ENCODE results near the gene EXOSC10. TPM values are rescaled to one million over a fixed set of nuclear protein-coding genes. Genes with fewer than 3 reads are reported as not detected.
"Not testable (repeated sequence)": the region's sequence is repeated elsewhere in the genome, so short reads cannot be mapped to it uniquely, and the experiment has no call there.

Gene EXOSC10
- polyA plus RNA-seq, 6 donors from 2014 or later: 23.4 to 55.2 (median 41.4) TPM

DNA sequence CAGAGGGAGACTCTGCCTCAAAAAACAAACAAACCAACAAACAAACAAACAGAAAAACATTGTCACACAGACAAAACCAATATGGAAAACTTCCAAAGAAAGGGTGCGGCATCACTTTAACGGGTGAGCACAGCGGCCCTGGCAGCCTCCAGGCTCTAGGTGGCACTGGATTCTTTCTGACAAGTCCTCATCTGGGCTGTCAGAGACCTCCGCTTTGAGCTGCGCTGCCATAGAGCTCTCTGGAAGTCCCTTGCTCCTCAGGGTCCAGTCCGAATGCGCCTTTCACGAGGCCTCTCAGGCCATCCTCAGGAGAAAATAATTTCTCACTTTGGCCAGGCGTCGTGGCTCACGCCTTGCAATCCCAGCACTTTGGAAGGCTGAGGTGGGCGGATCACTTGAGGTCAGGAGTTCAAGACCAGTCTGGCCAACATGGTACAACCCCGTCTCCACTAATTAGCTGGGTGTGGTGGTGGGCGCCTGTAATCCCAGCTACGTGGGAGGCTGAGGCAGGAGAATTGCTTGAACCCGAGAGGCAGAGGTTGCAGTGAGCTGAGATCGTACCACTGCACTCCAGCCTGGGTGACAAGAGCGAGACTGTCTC is 35.6 kb downstream of the EXOSC10 start:
- not testable (repeated sequence) for DNase-seq; ATAC-seq (ENCODE audit: low read depth in 2 of 2); H3K27me3 Mint-ChIP-seq; H3K9me3 Mint-ChIP-seq
- Mint-ChIP-seq H3K36me3 (peaks cover 4 to 11% of the 10 kb centered on the region in 2 donors), H3K27ac (peak overlapping the region in 1 of 6 donors; percentile 49), H3K4me1 (peaks cover 10 to 19% (median 12%) of the 10 kb centered on the region in 3 donors), H3K4me3 (peak overlapping the region in 1 of 8 donors; percentile 87)

- peak overlapping the region in 3 of 8 donors; percentile 9 to 87 (median 42) for H3K4me3 Mint-ChIP-seq
- H3K27me3 Mint-ChIP-seq: no peaks in the 10 kb centered on the region
- peak overlapping the region in 2 of 6 donors; percentile 13 to 22 for H3K27ac Mint-ChIP-seq
- peaks cover 0 to 11% of the 10 kb centered on the region in 2 donors for H3K36me3 Mint-ChIP-seq
- ATAC-seq (ENCODE audit: low read depth in 2 of 2) (no peak), DNase-seq (no peak)
- H3K9me3 Mint-ChIP-seq: no peaks in the 10 kb centered on the region
- peaks cover 14 to 23% (median 15%) of the 10 kb centered on the region in 3 donors for H3K4me1 Mint-ChIP-seq
Observed at GRCh38 chr1:11062965-11063401, 36.7 kb downstream of the EXOSC10 start.

DNA sequence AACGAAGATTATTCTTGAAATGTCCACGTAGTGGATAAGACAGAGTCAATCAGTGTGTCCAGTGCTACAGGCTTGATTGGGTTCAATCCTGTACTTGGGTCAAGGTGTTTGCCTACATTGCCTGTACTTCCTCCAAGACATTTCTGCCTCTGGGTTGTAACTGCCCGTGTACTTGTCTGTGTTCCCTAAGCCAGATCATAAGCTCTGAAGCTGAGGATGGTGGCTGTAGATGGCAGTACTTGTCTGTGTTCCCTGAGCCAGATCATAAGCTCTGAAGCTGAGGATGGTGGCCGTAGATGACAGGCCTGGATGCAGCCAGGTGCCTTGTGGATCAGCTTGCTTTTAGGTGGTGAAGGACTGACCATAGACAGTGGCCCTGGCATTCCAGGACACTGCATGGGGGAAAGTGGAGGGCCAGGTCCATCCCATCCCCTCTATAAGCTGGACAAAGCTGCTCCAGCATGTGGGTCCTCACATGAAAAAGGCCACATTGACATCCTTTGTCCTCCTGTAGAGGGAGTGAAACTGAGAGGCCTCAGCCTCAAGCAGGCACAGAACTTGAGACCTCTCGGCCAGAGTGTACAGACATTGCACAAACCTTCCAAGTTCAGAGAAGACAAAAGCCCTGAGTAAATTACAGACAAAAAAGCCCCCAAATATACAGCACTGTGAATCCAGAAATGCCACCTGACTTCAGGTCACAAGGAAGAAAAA is 37.9 kb downstream of the EXOSC10 start:
- DNase-seq (no peak), ATAC-seq (ENCODE audit: low read depth in 2 of 2) (no peak)
- H3K4me1 Mint-ChIP-seq: peaks cover 14 to 29% (median 15%) of the 10 kb centered on the region in 3 donors
- no peaks in the 10 kb centered on the region for H3K9me3 Mint-ChIP-seq
- peak overlapping the region in 5 of 8 donors; percentile 42 to 92 (median 70) for H3K4me3 Mint-ChIP-seq
- peak overlapping the region in 2 of 6 donors; percentile 14 to 70 for H3K27ac Mint-ChIP-seq
- peaks cover 0 to 10% of the 10 kb centered on the region in 2 donors for H3K36me3 Mint-ChIP-seq
- no peaks in the 10 kb centered on the region for H3K27me3 Mint-ChIP-seq

GRCh38 chr1:11059968-11060830 is 39.5 kb downstream of the EXOSC10 start, which contains the start of gene SRM:
Gene SRM (minus strand): TSS chr1:11060018. CDS start chr1:11059943, 75 bp downstream.
- peaks cover 14 to 29% (median 15%) of the 10 kb centered on the region in 3 donors for H3K4me1 Mint-ChIP-seq
- no peaks in the 10 kb centered on the region for H3K27me3 Mint-ChIP-seq
- ATAC-seq (ENCODE audit: low read depth in 2 of 2) (peak; percentile 94 to 95), DNase-seq (peak; percentile 94)
- no peaks in the 10 kb centered on the region for H3K9me3 Mint-ChIP-seq
- H3K27ac Mint-ChIP-seq: peak within 1 kb of the TSS in 5 of 6 donors; percentile 55 to 92 (median 83)
- H3K4me3 Mint-ChIP-seq: peak within 1 kb of the TSS; percentile 85 to 96 (median 92)
- H3K36me3 Mint-ChIP-seq: peaks cover 0 to 3% of the 10 kb centered on the region in 2 donors

- H3K4me3 Mint-ChIP-seq: peak overlapping the region; percentile 85 to 94 (median 90)
- H3K27me3 Mint-ChIP-seq: no peaks in the 10 kb centered on the region
- no peaks in the 10 kb centered on the region for H3K36me3 Mint-ChIP-seq
- H3K27ac Mint-ChIP-seq: peak overlapping the region in 4 of 6 donors; percentile 70 to 92 (median 72)
- no peak for DNase-seq
- no peaks in the 10 kb centered on the region for H3K9me3 Mint-ChIP-seq
- H3K4me1 Mint-ChIP-seq: peaks cover 14 to 29% (median 15%) of the 10 kb centered on the region in 3 donors
- ATAC-seq (ENCODE audit: low read depth in 2 of 2): peak; percentile 24 to 25
Observed at GRCh38 chr1:11059155-11059967, 40.3 kb downstream of the EXOSC10 start.

DNA sequence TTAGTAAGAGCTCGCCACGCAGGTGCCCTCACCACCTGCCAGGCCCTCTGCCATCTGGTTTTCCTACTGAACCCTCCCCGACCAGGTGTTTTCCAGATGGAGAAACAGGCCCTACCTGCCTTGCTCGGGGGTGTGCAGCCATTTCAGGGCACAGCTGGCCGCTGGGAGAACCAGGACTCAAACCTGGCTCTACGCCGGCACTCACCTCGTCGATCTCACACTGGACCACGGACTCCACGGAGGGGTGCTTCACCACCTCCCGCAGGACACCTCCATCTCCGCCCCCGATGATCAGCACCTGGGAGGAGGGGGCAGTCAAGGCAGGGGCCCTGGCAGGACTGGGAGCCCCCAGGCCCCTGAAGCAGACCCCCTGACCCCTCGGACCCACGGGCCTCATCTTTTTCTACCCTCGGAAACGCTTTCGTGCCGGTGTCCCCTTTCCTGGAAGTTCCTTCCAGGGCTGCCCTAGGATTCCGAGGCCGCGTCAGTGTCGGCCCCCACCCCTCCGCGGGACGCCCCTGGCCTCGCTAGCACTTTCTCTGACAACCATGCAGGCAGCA is 41.0 kb downstream of the EXOSC10 start:
- Mint-ChIP-seq H3K9me3 (no peaks in the 10 kb centered on the region), H3K27me3 (no peaks in the 10 kb centered on the region), H3K4me3 (peak overlapping the region; percentile 85 to 94 (median 90)), H3K36me3 (no peaks in the 10 kb centered on the region), H3K4me1 (peaks cover 14 to 29% (median 15%) of the 10 kb centered on the region in 3 donors), H3K27ac (peak overlapping the region in 2 of 6 donors; percentile 62 to 75)
- ATAC-seq (ENCODE audit: low read depth in 2 of 2): no peak
- no peak for DNase-seq

DNA sequence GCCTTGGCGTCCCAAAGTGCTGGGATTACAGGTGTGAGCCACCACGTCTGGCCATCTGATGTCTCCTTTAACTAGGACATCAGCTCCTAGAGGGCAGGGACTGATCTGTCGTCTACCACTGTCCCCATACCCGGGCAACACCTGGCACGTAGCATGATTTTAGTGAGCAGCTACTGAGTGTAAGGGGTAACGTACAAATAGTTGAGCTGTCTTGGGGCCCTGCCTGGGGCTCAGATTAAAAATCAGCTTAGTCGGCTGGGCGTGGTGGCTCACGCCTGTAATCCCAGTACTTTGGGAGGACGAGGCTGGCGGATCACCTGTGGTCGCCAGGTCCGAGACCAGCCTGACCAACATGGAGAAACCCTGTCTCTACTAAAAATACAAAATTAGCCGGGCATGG is 41.6 kb downstream of the EXOSC10 start:
- H3K27me3 Mint-ChIP-seq: no peaks in the 10 kb centered on the region
- peaks cover 14 to 29% (median 15%) of the 10 kb centered on the region in 3 donors for H3K4me1 Mint-ChIP-seq
- peak overlapping the region; percentile 35 to 92 (median 64) for H3K4me3 Mint-ChIP-seq
- no peak for DNase-seq
- no peaks in the 10 kb centered on the region for H3K9me3 Mint-ChIP-seq
- peak overlapping the region in 3 of 6 donors; percentile 7 to 38 (median 26) for H3K27ac Mint-ChIP-seq
- ATAC-seq (ENCODE audit: low read depth in 2 of 2): no peak
- no peaks in the 10 kb centered on the region for H3K36me3 Mint-ChIP-seq

GRCh38 chr1:11057477-11057876 is 42.2 kb downstream of the EXOSC10 start:
- no peak for ATAC-seq (ENCODE audit: low read depth in 2 of 2)
- no peak for DNase-seq
- Mint-ChIP-seq H3K27ac (peak overlapping the region in 1 of 6 donors; percentile 87), H3K36me3 (no peaks in the 10 kb centered on the region), H3K4me3 (peak overlapping the region in 4 of 8 donors; percentile 49 to 84 (median 63)), H3K27me3 (no peaks in the 10 kb centered on the region), H3K4me1 (peaks cover 14 to 29% (median 15%) of the 10 kb centered on the region in 3 donors), H3K9me3 (no peaks in the 10 kb centered on the region)

- Mint-ChIP-seq H3K27me3 (no peaks in the 10 kb centered on the region), H3K9me3 (no peaks in the 10 kb centered on the region), H3K36me3 (no peaks in the 10 kb centered on the region), H3K4me1 (peaks cover 14 to 24% (median 19%) of the 10 kb centered on the region in 3 donors), H3K27ac (no peak overlapping the region), H3K4me3 (peak overlapping the region in 1 of 8 donors; percentile 72)
- DNase-seq (no peak), ATAC-seq (ENCODE audit: low read depth in 2 of 2) (no peak)
Observed at GRCh38 chr1:11056504-11056903, 43.2 kb downstream of the EXOSC10 start.

- Mint-ChIP-seq H3K4me1 (peaks cover 10 to 17% (median 16%) of the 10 kb centered on the region in 3 donors), H3K9me3 (no peaks in the 10 kb centered on the region), H3K36me3 (no peaks in the 10 kb centered on the region), H3K27me3 (no peaks in the 10 kb centered on the region), H3K27ac (no peak overlapping the region), H3K4me3 (peak overlapping the region in 1 of 8 donors; percentile 6)
- ATAC-seq (ENCODE audit: low read depth in 2 of 2) (no peak), DNase-seq (no peak)
Observed at GRCh38 chr1:11055676-11056075, 44.0 kb downstream of the EXOSC10 start.

DNA sequence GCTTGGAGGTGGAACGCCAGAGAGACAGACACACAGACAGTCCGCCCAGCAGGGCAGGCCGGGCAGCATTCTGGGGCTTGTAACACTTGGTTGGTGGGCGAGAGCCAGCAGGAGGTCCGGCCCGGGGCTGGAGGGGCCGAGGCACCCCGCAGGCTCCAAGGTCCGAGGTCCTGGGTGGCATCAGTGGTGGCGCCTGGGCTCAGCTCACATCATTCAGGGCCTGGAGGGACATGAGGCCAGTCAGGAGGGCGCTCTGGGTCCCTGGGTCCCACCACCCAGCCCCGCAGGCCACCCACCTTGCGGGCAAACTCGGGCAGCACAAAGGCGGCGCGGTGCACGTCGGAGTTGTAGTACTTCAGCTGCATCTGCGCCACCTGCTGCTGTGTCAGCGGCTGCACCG is 45.0 kb downstream of the EXOSC10 start:
- Mint-ChIP-seq H3K4me3 (peak overlapping the region in 1 of 8 donors; percentile 27), H3K9me3 (no peaks in the 10 kb centered on the region), H3K4me1 (peaks cover 8 to 12% (median 10%) of the 10 kb centered on the region in 3 donors), H3K36me3 (no peaks in the 10 kb centered on the region), H3K27ac (peak overlapping the region in 2 of 6 donors; percentile 56 to 94), H3K27me3 (no peaks in the 10 kb centered on the region)
- no peak for ATAC-seq (ENCODE audit: low read depth in 2 of 2)
- no peak for DNase-seq

DNA sequence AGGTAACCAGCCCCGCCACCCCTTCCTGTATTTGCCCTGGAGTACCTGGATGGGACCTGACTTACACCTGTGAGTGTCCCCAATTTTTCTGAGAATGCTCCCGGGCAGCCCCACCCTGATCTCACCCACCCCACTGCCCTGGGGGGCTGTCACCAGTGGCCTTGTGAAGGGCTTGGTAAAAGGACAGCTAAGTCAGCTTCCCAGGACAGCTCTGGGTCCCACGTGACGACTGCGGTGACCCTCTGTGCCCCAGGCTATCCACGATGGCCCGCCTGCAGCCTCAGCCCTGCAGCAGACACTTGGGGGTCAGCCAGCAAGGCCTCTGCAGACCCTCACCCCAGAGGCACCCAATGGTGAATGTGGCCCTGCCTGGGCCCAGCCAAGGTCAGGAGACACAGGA is 45.5 kb downstream of the EXOSC10 start:
- peak overlapping the region in 2 of 6 donors; percentile 56 to 94 for H3K27ac Mint-ChIP-seq
- H3K27me3 Mint-ChIP-seq: no peaks in the 10 kb centered on the region
- ATAC-seq (ENCODE audit: low read depth in 2 of 2) (no peak), DNase-seq (no peak)
- H3K9me3 Mint-ChIP-seq: no peaks in the 10 kb centered on the region
- H3K4me1 Mint-ChIP-seq: peaks cover 6 to 11% (median 9%) of the 10 kb centered on the region in 3 donors
- H3K36me3 Mint-ChIP-seq: no peaks in the 10 kb centered on the region
- H3K4me3 Mint-ChIP-seq: peak overlapping the region in 1 of 8 donors; percentile 27
